RWPE2 (cell line): Measurements from ENCODE around the gene OXCT2.
"Not testable (repeated sequence)": the region's sequence is repeated elsewhere in the genome, so short reads cannot be mapped to it uniquely, and the experiment has no call there.

Experiments used
- ATAC-seq: fragments of 200-7000 bp; cut with Tn5 transposase; 3 replicates; pipeline ENCODE4 v1.9.1; 2021; ENCODE audit warnings: low read depth
- DNase-seq: peaks from one replicate; pipeline ENCODE4 v3.0.0-alpha.2; 2020; ENCODE audit warnings: low spot score
- H3K27ac ChIP-seq: fragments of 450-650 bp; 2 replicates; pipeline ENCODE4 v1.5.1; 2017; ENCODE audit warnings: mild to moderate bottlenecking; ENCODE audit not compliant: poor library complexity, severe bottlenecking
- H3K27me3 ChIP-seq: fragments of 250-450 bp; sonication (Bioruptor Pico); 2 replicates; pipeline ENCODE4 v1.5.1; 2021; ENCODE audit warnings: mild to moderate bottlenecking, moderate library complexity; ENCODE audit not compliant: insufficient read depth, poor library complexity, severe bottlenecking
- H3K36me3 ChIP-seq: fragments of 250-450 bp; sonication (Bioruptor Pico); 2 replicates; pipeline ENCODE4 v1.5.1; 2020; ENCODE audit warnings: low read depth, mild to moderate bottlenecking, moderate library complexity
- H3K4me1 ChIP-seq: fragments of 250-450 bp; sonication (Bioruptor Pico); 2 replicates; pipeline ENCODE4 v1.5.1; 2021; ENCODE audit warnings: mild to moderate bottlenecking, moderate library complexity; ENCODE audit not compliant: insufficient read depth, poor library complexity, severe bottlenecking
- H3K4me3 ChIP-seq: fragments of 250-450 bp; sonication (Bioruptor Pico); 2 replicates; pipeline ENCODE4 v1.5.1; 2021; ENCODE audit warnings: mild to moderate bottlenecking, moderate library complexity; ENCODE audit not compliant: severe bottlenecking
- H3K9me3 ChIP-seq: fragments of 250-450 bp; sonication (Bioruptor Pico); 2 replicates; pipeline ENCODE4 v1.5.1; 2021; ENCODE audit warnings: mild to moderate bottlenecking, moderate library complexity; ENCODE audit not compliant: severe bottlenecking
- CTCF ChIP-seq: fragments of 450-650 bp; IDR thresholded peaks from one replicate; pipeline ENCODE4 v1.5.1; 2017; ENCODE audit warnings: mild to moderate bottlenecking, moderate library complexity; ENCODE audit not compliant: poor library complexity, severe bottlenecking

Gene OXCT2

GRCh38 chr1:39788758-39789570, 17.8 kb upstream of the OXCT2 start, which contains the start of gene BMP8B:
BMP8B (minus strand) TSS chr1:39788865; CDS start chr1:39788485, 380 bp downstream.
- Histone ChIP-seq H3K4me3 (peak within 1 kb of the TSS; percentile 67), H3K4me1 (peaks cover 4% of the 10 kb centered on the region), H3K36me3 (no peaks in the 10 kb centered on the region), H3K9me3 (no peaks in the 10 kb centered on the region), H3K27ac (no peak within 1 kb of the TSS), H3K27me3 (no peaks in the 10 kb centered on the region)
- DNase-seq = no peak
- no peak for TF ChIP-seq CTCF
- ATAC-seq = peak; percentile 80

- Histone ChIP-seq H3K36me3 (no peaks in the 10 kb centered on the region), H3K4me1 (peaks cover 4% of the 10 kb centered on the region), H3K27ac (no peak overlapping the region), H3K27me3 (no peaks in the 10 kb centered on the region), H3K9me3 (no peaks in the 10 kb centered on the region), H3K4me3 (peak overlapping the region; percentile 67)
- no peak; the same call in 2 of the 3 replicates for ATAC-seq
- no peak for DNase-seq
- TF ChIP-seq CTCF = no peak
These were observed 17.2 kb upstream of the OXCT2 start for GRCh38 chr1:39788426-39788757.

- H3K4me3 ChIP-seq = peak overlapping the region; percentile 67
- not testable (repeated sequence) for ATAC-seq, H3K27ac ChIP-seq, H3K36me3 ChIP-seq, DNase-seq, H3K9me3 ChIP-seq, H3K27me3 ChIP-seq, H3K4me1 ChIP-seq
These were observed 16.8 kb upstream of the OXCT2 start for GRCh38 chr1:39787964-39788363.

- ATAC-seq = no peak
- Histone ChIP-seq H3K4me3 (no peak overlapping the region), H3K27me3 (no peaks in the 10 kb centered on the region), H3K27ac (no peak overlapping the region), H3K4me1 (peaks cover 4% of the 10 kb centered on the region), H3K36me3 (no peaks in the 10 kb centered on the region), H3K9me3 (no peaks in the 10 kb centered on the region)
- DNase-seq = no peak
- TF ChIP-seq CTCF = no peak
These were observed 16.3 kb upstream of the OXCT2 start for GRCh38 chr1:39787468-39787867.

- not testable (repeated sequence) for ATAC-seq, H3K27me3 ChIP-seq, H3K9me3 ChIP-seq, H3K36me3 ChIP-seq, H3K4me1 ChIP-seq, H3K27ac ChIP-seq, H3K4me3 ChIP-seq, DNase-seq
These were observed 15.9 kb upstream of the OXCT2 start for GRCh38 chr1:39787108-39787375.

GRCh38 chr1:39786303-39787107, 15.4 kb upstream of the OXCT2 start:
- not testable (repeated sequence) for H3K4me1 ChIP-seq, H3K27me3 ChIP-seq, H3K27ac ChIP-seq, H3K4me3 ChIP-seq, DNase-seq, H3K36me3 ChIP-seq, H3K9me3 ChIP-seq, ATAC-seq

GRCh38 chr1:39782685-39783084, 11.5 kb upstream of the OXCT2 start:
- H3K27me3 ChIP-seq, H3K4me3 ChIP-seq, H3K4me1 ChIP-seq, ATAC-seq, H3K27ac ChIP-seq, H3K9me3 ChIP-seq, DNase-seq, H3K36me3 ChIP-seq: not testable (repeated sequence)
